ENCODE results near the gene GLTP.

GLTP gene

GRCh38 chr12:109802828-109803227 is 77.5 kb downstream of the GLTP start:
- Histone ChIP-seq H3K4me1 (ENCODE audit: insufficient read depth, low read length) (no peaks in the 10 kb centered on the region), H3K9ac (ENCODE audit: low read length) (no peak overlapping the region), H3K9me3 (ENCODE audit: low read length) (no peaks in the 10 kb centered on the region), H3K4me3 (ENCODE audit: low read depth in 1 of 2, low read length in 2 of 2) (no peak overlapping the region), H3K27me3 (ENCODE audit: control insufficient read depth in 1 of 2, insufficient read depth in 2 of 2, low read length in 2 of 2) (no peaks in the 10 kb centered on the region), H3K36me3 (ENCODE audit: insufficient read depth, low read length) (no peaks in the 10 kb centered on the region), H3K27ac (ENCODE audit: low read depth, low read length) (no peak overlapping the region)

All from muscle layer of colon (tissue), 2 donors.